HG03571 (cell line): ENCODE measurements around the gene LARGE1.

Experiments used
- ATAC-seq: cut with Tn5 transposase; IDR thresholded peaks from one replicate; pipeline ENCODE4 v1.9.1; 2021; ENCODE audit not compliant: unreplicated experiment

The LARGE1 gene

DNA sequence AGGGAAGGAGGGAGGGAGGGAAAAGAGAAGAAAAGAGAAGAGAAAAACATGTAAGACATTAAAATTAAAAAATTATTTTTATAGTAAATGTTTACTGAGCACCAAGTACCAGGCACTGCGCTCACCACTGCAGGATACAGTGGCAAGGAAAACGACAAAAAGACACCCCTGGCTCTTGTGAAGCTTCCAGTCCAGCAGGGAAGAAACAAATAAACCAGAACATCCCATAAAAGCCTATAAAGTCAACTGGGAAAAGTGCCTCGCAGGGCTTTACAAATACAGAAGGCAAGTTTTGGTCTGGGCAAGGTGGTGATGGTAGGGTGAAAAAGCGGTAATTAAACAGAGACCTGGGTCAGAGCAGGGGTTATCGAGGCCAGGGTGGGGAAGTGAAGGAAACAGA lies 33.6 kb downstream of the LARGE1 start:
- no peak for ATAC-seq

DNA sequence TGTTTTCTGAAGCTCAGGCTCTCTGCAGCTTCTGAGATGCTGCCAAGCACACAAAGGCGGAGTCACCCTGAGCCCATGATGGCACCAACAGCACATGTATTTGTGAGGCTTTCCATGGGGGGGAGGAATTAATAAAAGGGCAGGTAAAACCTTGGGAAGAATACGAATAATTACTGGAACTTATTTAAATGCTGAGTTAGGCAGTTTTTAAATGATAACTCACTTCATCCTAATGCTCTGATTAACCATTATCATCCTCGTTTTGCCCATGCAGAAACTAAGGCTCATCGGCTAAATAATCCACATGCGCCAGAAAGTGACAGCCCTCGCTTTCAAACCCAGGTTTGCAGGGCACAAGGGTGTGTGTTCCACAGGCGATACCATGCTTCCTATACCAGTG lies 35.4 kb downstream of the LARGE1 start:
- ATAC-seq = no peak

DNA sequence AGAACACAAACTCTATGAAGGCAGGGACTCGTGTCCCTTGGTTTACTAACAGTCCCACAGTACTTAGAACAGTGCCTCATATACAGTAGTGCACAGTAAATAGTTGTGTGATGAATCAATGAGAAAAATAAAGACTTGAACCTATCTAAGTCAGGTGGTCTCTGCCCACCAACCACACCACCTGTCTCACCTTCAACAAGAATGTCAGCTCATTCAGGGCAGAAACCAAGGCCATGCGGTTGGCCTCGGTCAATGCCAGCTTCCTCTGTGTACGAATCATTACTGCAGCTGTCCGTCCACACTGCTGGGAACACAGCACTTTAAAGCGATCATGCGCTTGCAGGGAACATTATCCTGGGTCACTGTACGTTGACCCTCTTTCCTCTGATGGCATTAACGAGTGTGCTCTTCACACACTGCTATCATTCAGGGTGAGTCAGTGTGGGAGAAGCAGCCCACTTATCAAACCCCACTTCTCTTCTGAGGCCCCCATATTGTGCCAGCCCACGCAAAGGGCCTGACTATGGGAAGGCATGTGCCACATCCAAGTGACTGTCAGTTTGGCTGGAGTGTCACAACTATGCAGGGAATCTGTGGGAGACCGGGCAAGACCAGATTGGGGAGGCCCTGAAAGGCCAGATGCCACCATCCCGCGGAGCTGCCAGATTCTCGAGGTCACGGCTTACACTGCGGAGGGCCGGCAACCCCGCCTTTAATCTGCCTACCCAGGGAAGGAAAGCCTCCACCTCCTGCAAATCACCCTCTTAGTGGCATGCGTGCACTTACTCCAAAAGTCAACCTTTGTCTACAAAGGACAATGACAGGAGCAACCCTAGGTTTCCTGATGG lies 36.1 kb downstream of the LARGE1 start:
- ATAC-seq = no peak

DNA sequence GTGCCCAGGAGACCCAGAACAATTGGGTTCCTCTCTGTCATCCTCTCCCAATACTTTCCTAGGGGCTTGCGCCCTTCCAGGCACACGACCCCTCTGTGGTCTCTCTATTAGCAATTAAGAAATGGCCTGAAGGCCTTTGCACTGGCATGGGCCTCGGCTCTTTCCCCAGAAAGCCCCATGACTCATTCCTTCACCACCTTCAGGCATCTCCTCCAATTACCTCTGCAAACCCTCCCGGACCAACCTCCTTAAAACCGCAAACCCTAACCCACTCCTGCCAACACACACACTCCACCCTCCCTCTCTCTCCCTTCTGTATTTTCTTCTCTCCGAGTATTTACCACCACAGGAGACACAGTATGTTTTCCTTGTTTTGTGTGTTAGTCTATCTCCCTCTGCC lies 36.7 kb downstream of the LARGE1 start:
- no peak for ATAC-seq

DNA sequence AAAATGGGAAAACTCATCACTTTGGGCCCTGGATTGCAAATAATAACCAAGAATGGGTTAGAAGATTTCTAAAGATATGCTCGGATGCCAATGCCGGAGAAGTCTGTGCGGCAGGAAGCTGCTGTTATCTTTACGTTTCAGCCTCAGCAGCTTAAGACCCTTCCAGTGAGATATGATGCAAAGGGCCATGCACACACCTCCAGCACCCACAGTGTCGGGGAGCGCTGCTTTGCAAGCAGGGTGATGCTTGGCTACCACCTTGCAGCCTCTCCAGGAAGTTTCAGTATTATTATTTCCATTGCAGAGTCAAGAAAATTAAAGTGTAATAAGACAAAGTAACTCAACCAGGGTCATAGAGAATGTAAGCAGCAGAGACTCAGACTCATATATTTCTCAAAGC lies 37.3 kb downstream of the LARGE1 start:
- ATAC-seq = no peak

DNA sequence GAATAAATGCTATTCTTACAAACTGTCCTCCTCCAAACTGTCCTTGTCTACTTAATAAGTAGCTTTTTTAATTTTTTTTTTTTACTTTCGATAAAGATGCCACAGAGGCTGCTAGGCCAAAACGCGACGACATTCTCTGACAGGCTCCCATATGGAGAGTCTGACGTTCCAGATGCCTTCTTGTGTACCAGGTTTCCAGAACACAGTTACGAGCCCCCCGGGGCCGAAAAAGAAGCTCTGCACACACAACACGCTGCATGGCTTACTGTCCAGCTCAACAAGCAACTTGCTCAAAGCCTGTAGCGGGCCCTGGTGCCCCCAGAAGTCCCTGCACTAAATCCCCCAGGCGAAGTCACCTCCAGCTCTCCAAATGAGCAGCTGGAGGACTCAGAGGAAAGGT lies 39.3 kb downstream of the LARGE1 start:
- ATAC-seq = no peak

DNA sequence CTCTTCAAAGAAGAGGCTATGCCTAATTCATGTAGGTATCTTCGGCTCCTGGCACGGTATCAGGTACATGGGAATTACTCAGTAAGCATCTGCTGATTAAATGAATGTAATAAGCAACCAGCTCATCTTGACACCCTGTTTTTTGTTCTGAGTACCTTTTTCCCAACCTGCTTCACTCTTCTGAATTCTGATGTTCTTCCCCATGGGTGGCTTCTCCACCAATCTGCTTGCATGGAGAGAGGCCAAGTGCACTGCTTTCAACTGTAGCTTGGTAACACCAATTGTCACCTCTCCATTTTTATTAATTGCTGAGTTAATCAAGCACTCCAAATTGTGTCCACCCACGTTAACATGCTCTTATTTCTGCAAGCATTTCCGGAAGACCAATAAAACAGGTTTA lies 40.5 kb downstream of the LARGE1 start:
- ATAC-seq = no peak

DNA sequence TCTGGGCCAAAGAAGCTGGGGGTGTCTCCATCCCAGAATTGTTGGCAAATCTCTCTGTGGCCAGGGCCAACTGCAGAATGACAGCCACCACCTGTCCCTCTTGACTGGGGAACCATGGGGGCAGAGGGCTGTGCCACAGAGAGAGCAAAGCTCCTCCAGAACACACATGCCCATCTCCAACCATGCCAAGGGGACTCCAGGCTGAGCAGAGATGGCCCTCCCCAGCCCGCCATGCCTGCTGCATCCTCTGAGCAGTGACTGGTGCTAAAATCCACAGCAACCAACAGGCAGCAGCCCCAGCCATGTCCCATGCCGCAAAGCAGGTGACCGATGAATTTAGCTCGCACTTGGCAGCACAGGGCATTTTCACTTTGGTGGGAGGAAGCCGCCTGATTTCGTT lies 45.0 kb downstream of the LARGE1 start:
- ATAC-seq = no peak

DNA sequence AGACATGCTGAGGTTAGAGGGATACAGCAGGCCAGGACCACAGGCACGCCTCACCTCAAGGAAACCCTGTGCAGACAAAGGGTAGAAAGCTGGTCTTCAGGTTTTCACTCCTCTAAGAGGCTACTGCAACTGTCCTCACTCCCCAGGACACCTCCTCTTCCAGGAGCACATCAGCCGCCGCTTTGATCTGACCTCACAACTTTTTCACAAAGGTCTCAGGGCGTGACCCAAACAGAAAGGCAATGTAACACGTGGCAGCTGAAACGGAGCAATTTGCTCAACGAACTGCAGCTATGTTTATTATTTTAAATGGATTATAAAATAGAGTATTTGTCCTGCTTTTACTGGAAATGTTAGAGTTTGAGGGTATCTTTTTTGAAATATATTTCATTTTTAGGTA lies 46.1 kb downstream of the LARGE1 start:
- no peak for ATAC-seq

DNA sequence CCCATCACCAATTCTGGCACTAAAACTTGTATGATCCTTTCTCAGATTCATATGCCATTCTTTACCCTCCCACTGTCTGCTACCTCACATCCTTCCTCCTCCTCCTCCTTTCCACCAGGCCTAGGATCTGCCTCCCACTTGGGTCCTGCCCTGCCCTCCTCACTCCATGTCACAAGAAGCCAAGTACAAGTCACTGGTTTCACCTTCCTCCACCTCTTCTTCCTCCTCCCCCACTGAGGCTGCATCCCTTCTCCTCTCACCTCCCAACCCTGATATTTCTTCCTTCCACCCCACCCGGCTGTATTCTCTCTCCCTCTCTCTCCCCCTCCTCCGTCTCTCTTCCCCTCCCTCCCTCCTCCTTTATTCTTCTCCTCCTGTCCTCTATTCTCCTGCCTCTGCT lies 46.6 kb downstream of the LARGE1 start:
- ATAC-seq = no peak

DNA sequence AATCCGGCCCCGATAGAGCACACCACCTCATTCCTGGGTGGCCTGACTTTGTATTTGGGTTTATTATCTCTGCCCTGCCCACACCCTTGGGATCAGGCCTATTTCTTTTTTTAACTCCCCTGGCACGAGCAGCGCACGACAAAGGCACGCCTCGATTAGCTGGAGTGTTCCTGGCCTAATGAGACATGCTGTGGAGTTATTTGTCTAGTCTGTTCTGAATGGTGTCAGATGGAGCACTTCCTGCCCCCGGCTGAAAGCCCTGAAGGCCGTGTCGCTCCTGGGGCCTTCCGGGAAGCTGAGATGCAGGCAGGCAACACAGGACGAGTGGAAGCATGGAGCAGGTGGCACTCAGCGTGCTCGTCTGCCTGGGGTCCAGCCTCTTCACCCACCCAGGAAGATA lies 47.1 kb downstream of the LARGE1 start:
- no peak for ATAC-seq

DNA sequence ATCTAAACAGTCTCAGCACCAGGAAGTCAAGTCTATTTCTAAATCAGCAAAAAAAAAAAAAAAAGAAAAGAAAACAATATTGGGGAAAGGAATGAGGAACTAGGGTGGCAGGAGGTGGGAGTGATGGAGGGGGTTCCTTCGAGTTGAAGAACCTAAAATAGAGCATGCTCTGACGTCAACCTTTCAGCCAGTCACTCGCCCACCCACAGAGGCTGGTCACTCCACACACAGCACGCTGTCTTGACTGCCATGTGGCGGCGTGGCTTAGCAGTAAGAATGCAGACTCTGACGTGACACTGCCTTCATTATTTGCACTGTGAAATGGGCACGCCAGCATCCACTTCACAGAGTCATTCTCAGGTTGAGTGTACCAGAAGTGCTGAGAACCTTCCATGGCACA lies 48.3 kb downstream of the LARGE1 start:
- no peak for ATAC-seq

DNA sequence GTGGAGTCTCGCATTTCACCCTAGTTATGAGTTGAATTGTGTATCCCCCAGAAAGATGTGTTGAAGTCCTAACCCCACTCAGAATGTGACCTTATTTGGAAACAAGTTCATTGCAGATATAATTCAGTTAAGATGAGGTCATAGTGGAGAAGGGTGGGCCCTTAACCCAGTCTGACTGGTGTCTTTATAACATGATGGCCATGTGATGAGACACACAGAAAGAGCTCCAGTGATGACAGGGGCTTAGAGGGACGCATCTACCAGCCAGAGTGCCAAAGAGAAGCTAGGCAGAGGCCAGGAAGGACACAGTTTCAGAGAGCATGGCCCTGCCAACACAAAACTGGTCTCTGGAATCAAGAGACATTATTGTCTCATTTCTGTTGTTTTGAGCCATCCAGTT lies 50.3 kb downstream of the LARGE1 start:
- no peak for ATAC-seq

DNA sequence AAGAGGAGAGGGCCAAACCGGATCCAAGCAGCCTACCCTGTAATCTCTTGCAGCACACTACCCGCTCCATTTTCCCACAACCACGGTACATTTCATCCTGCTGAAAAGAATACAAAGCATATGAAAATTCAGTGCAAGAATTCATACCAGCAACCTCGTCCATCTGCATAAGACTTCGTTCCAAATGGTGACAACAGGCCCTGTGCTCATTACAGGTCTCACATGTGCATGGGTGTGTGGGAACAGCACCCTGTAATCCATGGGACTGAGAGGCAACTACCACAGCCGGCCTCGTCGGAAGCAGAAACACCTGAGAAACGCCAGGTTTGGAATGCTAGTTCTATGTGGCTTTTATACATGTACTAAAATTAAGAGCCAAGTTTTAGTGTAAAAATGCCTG lies 52.3 kb downstream of the LARGE1 start:
- no peak for ATAC-seq

DNA sequence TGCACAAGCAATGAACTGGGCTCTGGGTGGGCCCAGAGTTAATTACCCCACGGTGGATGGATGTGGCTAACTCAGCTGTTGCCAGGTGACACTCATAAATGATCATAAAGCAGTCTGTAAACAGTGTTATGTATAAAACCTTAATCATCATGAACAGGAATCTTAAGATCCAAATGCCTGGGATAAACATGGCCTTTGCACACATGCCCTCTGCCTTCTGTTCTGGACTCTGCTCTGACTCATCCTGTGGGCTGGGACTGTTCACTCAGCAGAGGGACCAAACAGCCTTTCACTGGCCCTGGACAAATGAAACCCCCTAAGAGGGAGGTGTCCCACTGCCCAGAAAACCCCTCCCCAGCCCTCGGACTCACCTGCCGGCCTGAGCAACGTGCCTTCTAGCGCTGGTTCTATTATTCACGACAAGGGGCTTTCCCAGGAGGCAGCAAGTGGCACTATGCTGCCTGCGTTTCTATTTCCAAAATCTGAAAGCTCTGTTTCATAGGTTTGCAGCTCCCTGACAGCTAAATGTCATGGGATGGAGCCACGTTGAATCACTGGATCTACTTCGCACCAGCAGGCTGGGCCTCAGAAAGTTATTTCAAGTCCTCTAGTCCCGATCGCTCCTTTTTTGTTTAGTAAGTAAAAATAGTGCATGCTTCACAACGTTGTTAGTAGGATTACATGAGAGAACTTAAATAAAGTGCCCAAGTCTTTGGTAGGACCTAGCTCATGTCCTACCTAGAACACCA lies 53.0 kb downstream of the LARGE1 start:
- no peak for ATAC-seq

DNA sequence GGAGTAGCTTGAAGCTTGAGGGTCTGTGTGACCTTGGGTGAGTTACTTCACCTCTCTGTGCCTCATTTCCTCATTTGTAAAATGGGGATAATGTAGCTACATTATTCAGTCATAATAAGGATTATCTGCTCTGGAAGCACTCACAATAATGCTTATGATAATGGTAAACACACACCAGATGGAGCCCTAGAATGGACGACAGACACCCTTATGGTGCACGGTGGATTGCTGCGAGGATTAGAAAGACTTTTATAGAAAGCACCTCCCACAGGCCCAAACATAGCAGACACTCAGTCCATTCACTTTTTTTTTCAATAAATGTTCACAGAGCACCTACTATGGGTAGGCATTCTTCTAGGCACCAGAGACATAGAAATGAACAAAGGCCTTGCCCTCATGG lies 53.8 kb downstream of the LARGE1 start:
- no peak for ATAC-seq

DNA sequence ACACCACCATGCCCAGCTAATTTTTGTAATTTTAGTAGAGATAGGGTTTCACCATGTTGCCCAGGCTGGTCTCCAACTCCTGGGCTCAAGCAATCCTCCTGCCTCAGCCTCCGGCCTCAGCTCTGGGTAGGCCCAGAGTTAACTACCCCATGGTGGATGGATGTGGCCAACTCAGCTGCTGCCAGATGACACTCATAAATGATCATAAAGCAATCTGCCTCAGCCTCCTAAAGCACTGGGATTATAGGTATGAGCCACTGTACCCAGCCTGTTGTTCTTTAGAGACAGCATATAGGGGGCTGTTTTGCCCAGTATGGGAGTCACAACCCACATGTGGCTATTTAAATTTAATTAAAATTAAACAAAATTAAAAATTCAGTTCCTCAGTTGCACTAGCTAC lies 54.3 kb downstream of the LARGE1 start:
- no peak for ATAC-seq

DNA sequence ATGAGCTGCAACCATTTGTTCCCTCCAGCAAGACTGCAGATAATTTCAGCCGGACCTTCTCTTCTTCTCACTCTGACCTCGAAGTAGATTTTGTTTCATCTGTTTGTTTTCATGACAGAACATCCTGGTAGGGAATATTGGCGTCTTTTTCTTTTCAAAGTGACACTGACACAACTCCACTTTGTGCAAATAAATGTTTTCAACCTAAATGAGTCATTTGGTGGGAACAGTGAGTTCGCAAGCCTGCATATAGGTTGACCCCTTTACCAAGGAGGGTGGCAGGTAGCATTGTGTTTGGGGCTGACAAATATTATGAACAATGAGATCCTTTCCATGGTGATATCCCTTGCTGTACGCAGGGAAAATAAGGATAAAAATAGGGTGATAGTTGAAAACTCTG lies 55.0 kb downstream of the LARGE1 start:
- ATAC-seq = no peak

DNA sequence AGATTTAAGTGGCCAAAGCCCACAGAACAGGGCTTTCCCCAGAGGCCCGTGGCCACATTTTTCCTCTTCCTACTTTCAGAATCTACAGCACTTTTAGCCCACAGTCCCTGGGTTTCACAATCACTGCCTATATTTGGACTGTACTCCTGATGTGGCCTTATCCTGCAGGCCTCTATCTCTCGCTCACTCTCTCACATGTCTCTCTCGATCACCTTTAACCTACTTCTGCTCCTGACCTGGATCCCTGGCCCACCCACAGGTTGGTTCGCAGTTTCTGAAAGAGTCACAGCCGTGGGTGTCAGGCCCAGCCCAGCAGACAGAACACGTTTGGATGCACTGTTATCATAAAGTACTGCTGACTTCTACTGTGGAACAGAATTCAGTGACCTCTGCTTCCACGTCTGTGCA lies 55.5 kb downstream of the LARGE1 start:
- ATAC-seq = no peak

DNA sequence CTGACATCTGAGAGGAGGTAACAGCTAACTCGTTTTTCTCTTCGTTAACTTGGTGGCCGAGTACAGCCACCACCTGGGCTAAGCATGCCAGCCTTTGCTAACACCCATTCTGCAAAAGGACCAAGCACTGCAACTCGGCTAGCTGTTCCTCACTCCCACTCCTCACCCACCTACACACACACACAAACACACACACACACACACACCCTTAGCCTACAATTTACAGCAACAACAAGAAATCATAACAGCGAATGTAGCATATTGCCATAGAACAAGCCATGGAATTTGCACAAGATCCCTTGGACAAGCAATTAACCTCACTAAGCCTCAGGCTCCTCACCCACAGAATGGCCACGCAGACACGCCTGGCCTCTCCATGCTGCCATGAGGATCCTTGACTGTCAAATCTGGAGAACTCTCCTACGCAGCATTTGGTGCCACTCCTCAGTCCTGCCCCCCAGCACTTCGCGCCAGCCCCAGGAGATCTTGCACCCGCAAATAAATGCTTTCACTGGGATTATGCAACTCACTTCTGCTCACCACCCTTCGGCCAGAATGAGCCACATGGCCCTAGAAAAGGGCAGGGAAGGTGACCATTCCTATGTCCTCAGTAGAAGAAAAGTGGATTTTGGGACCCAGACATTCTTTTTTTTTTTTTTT lies 58.9 kb downstream of the LARGE1 start:
- ATAC-seq = no peak

DNA sequence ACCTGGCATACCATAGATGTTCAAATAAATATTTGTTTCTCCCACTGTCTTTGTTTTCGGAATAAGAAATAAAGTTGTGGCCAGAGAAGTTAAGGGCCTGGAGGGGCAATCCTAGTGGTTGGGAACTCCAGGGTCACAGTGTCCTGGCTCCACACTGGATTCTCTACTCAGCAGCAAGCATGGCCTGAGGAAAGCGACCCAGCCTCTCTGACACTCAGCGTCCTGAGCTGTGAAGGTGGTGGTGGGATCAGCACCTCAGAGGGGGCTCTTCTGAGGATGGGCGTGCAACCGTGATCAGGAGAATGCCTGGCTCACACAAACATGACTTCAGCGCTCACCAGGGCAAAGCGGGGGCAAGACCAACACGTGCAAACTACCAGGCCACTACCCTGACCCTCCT lies 59.9 kb downstream of the LARGE1 start:
- no peak for ATAC-seq

DNA sequence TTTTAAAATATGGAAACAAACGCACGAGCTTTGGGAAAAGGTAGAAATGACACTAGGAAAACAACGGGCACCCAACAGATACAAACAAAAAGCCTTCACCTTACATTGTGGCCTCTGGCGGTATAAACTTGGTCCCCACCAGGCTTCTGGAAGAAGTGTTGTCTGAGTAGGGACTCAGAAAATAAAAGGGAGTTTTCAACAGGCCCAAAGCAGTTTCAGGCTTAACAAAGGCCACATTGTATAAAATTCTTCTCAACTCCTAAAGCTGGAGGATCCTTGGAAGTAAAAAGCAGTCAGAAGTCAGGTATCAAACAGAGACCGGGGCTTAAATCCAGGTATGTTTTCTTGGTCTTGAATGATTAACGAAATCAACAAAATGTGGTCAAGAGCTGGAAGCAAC lies 61.0 kb downstream of the LARGE1 start:
- ATAC-seq = no peak
